GM18870 (cell line): Measurements from ENCODE around the gene TRMT2B.
A peak's percentile ranks its signal among the peaks of the same experiment; 100 is the strongest.
"Not testable (repeated sequence)": the region's sequence is repeated elsewhere in the genome, so short reads cannot be mapped to it uniquely, and the experiment has no call there.

Source experiments
- ATAC-seq: cut with Tn5 transposase; IDR thresholded peaks from one replicate; pipeline ENCODE4 v1.9.1; 2021; ENCODE audit warnings: moderate library complexity; ENCODE audit not compliant: unreplicated experiment

The TRMT2B gene

GRCh38 chrX:101009090-101009489 lies 42.8 kb downstream of the TRMT2B start:
- no peak for ATAC-seq

GRCh38 chrX:100999451-100999850 lies 52.5 kb downstream of the TRMT2B start:
- ATAC-seq, result no peak

- no peak for ATAC-seq
Observed at GRCh38 chrX:100995469-100995868, 56.4 kb downstream of the TRMT2B start.

GRCh38 chrX:100994352-100995281 lies 57.3 kb downstream of the TRMT2B start:
- peak; percentile 91 for ATAC-seq

- no peak for ATAC-seq
Observed at GRCh38 chrX:100990139-100990538, 61.8 kb downstream of the TRMT2B start.

GRCh38 chrX:100984818-100985217 lies 67.1 kb downstream of the TRMT2B start:
- ATAC-seq, result no peak

- ATAC-seq, result not testable (repeated sequence)
Observed at GRCh38 chrX:100981498-100981845, 70.4 kb downstream of the TRMT2B start.

GRCh38 chrX:100980608-100981497 lies 71.1 kb downstream of the TRMT2B start:
- ATAC-seq, result no peak

- no peak for ATAC-seq
Observed at GRCh38 chrX:100979881-100980607, 71.9 kb downstream of the TRMT2B start.

GRCh38 chrX:100976211-100976610 lies 75.7 kb downstream of the TRMT2B start:
- no peak for ATAC-seq

GRCh38 chrX:100975212-100975611 lies 76.7 kb downstream of the TRMT2B start:
- ATAC-seq, result no peak

- no peak for ATAC-seq
Observed at GRCh38 chrX:100973411-100973810, 78.5 kb downstream of the TRMT2B start.

- ATAC-seq, result no peak
Observed at GRCh38 chrX:100969936-100970335, 82.0 kb downstream of the TRMT2B start.

GRCh38 chrX:100969408-100969807 lies 82.5 kb downstream of the TRMT2B start, which contains the start of gene ARL13A:
TSS of gene ARL13A (plus strand) at chrX:100969708. CDS start at chrX:100973690, 3,982 bp downstream.
- ATAC-seq, result no peak

GRCh38 chrX:100964362-100964761 lies 87.5 kb downstream of the TRMT2B start:
- ATAC-seq, result no peak

GRCh38 chrX:100962811-100963210 lies 89.1 kb downstream of the TRMT2B start:
- no peak for ATAC-seq
